MM.1S (cell line): ENCODE measurements around the gene TSPAN8.

Experiments
- DNase-seq: peaks from one replicate; pipeline ENCODE4 v3.0.0-alpha.2; 2015
- H2AFZ ChIP-seq: fragments of 300-600 bp; sonication (generic); 2 replicates; pipeline ENCODE4 v1.6.0; 2016; ENCODE audit warnings: antibody characterized with exemption, low read length
- H3F3A ChIP-seq: fragments of 300-600 bp; sonication (generic); 2 replicates; pipeline ENCODE4 v1.6.1; 2016; ENCODE audit warnings: mild to moderate bottlenecking, antibody characterized with exemption, low read length, moderate library complexity, mixed read lengths; ENCODE audit not compliant: insufficient read depth
- H3K27ac ChIP-seq: fragments of 300-600 bp; sonication (generic); 2 replicates; pipeline ENCODE4 v1.5.1; 2016; ENCODE audit warnings: mild to moderate bottlenecking, low read length
- H3K27me3 ChIP-seq: fragments of 300-600 bp; sonication (generic); replicated peaks from 2 replicates; pipeline ENCODE4 v1.6.0; 2016; ENCODE audit warnings: low read length; ENCODE audit not compliant: insufficient read depth
- H3K36me3 ChIP-seq: fragments of 300-600 bp; sonication (generic); replicated peaks from 2 replicates; pipeline ENCODE4 v1.6.1; 2016; ENCODE audit warnings: mild to moderate bottlenecking, low read length, mixed read lengths; ENCODE audit not compliant: insufficient read depth
- H3K4me1 ChIP-seq: fragments of 300-600 bp; sonication (generic); 2 replicates; pipeline ENCODE4 v1.6.1; 2016; ENCODE audit warnings: low read length, mixed read lengths
- H3K4me2 ChIP-seq: fragments of 300-600 bp; sonication (generic); 2 replicates; pipeline ENCODE4 v1.6.0; 2016; ENCODE audit warnings: low read depth, low read length
- H3K4me3 ChIP-seq: fragments of 300-600 bp; sonication (generic); 2 replicates; pipeline ENCODE4 v1.5.1; 2016; ENCODE audit warnings: low read length, mixed read lengths
- H3K79me2 ChIP-seq: fragments of 300-600 bp; sonication (generic); 2 replicates; pipeline ENCODE4 v1.6.1; 2016; ENCODE audit warnings: mixed run types, low read length, mixed read lengths
- H3K9ac ChIP-seq: fragments of 300-600 bp; sonication (generic); 2 replicates; pipeline ENCODE4 v1.6.1; 2016; ENCODE audit warnings: low read length, mixed read lengths
- H3K9me2 ChIP-seq: fragments of 300-600 bp; sonication (generic); replicated peaks from 2 replicates; pipeline ENCODE4 v1.6.1; 2016; ENCODE audit warnings: mild to moderate bottlenecking, low read length, mixed read lengths; ENCODE audit not compliant: insufficient read depth
- H3K9me3 ChIP-seq: fragments of 300-600 bp; sonication (generic); replicated peaks from 2 replicates; pipeline ENCODE4 v1.6.1; 2016; ENCODE audit warnings: mild to moderate bottlenecking, low read length, mixed read lengths; ENCODE audit not compliant: insufficient read depth
- H4K20me1 ChIP-seq: fragments of 300-600 bp; sonication (generic); 2 replicates; pipeline ENCODE4 v1.6.1; 2016; ENCODE audit warnings: mild to moderate bottlenecking, low read length, moderate library complexity, mixed read lengths; ENCODE audit not compliant: insufficient read depth
- CTCF ChIP-seq: fragments of 300-600 bp; sonication (generic); IDR thresholded peaks from 2 replicates; pipeline ENCODE4 v1.5.1; 2016; ENCODE audit warnings: antibody characterized with exemption, low read length, mixed read lengths
- EZH2 ChIP-seq: fragments of 300-600 bp; sonication (generic); optimal IDR thresholded peaks from 2 replicates; pipeline ENCODE3; 2017; ENCODE audit warnings: low read depth, mild to moderate bottlenecking, antibody characterized with exemption, low read length, mixed read lengths
- EZH2phosphoT487 ChIP-seq: fragments of 300-600 bp; sonication (generic); IDR thresholded peaks from 2 replicates; pipeline ENCODE4 v1.6.1; 2018; ENCODE audit warnings: antibody characterized with exemption, low read length

TSPAN8 gene

DNA sequence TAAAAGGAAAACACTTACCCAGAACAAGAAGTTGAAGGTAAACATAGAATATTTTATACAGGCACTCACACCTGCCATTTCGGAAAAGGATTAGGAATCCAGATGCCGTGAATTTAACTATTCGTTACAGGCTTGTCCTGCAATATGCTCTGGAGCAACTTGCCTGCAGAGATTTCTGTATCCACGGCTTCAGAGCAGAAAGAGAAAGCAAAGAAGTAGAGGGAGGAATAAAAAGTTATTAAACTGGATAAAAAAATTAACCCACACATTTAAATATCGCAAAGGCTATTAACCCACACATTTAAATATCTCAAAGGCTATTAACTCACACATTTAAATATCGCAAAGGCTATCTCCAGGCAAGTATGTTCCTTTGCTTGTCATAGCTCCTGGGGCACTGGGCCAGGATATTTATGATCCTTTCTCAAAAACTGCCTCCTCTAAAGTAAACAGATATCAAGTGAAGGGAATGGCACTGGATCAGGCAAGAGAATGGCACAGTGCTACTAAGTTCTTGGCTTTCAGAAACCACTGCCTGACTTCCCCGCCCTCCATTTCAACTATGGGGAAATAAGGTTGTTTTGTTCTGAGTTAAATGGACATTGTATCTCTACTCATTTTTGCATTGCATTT is at the start of gene TSPAN8:
TSPAN8 (minus strand) TSS at position 399 of the 633 bp plus-strand sequence; CDS start at position 78, 321 bp downstream.
- no peak for DNase-seq
- H3K9me3 ChIP-seq = no peaks in the 10 kb centered on the region
- H3K27me3 ChIP-seq = no peaks in the 10 kb centered on the region
- H2AFZ ChIP-seq = no peak within 1 kb of the TSS
- no peaks in the 10 kb centered on the region for H3F3A ChIP-seq
- TF ChIP-seq CTCF = no peak
- no peak for TF ChIP-seq EZH2phosphoT487
- TF ChIP-seq EZH2 = no peak
- H3K9ac ChIP-seq = no peak within 1 kb of the TSS
- no peaks in the 10 kb centered on the region for H3K79me2 ChIP-seq
- no peak within 1 kb of the TSS for H3K4me2 ChIP-seq
- no peak within 1 kb of the TSS for H3K27ac ChIP-seq
- H3K9me2 ChIP-seq = no peaks in the 10 kb centered on the region
- no peak within 1 kb of the TSS for H3K4me3 ChIP-seq
- H3K36me3 ChIP-seq = no peaks in the 10 kb centered on the region
- no peaks in the 10 kb centered on the region for H3K4me1 ChIP-seq
- H4K20me1 ChIP-seq = no peaks in the 10 kb centered on the region

- Histone ChIP-seq H3K27me3 (no peaks in the 10 kb centered on the region), H3K4me2 (no peak overlapping the region), H3K4me3 (no peak overlapping the region), H3K9ac (no peak overlapping the region), H3K9me2 (no peaks in the 10 kb centered on the region), H3K4me1 (no peaks in the 10 kb centered on the region), H3K79me2 (no peaks in the 10 kb centered on the region), H3K36me3 (no peaks in the 10 kb centered on the region), H3K27ac (no peak overlapping the region), H4K20me1 (no peaks in the 10 kb centered on the region), H3K9me3 (no peaks in the 10 kb centered on the region), H3F3A (no peaks in the 10 kb centered on the region), H2AFZ (no peak overlapping the region)
- no peak for DNase-seq
- TF ChIP-seq CTCF = no peak
- no peak for TF ChIP-seq EZH2phosphoT487
- no peak for TF ChIP-seq EZH2
Observed at GRCh38 chr12:71201136-71201679, 43.4 kb upstream of the TSPAN8 start.

DNA sequence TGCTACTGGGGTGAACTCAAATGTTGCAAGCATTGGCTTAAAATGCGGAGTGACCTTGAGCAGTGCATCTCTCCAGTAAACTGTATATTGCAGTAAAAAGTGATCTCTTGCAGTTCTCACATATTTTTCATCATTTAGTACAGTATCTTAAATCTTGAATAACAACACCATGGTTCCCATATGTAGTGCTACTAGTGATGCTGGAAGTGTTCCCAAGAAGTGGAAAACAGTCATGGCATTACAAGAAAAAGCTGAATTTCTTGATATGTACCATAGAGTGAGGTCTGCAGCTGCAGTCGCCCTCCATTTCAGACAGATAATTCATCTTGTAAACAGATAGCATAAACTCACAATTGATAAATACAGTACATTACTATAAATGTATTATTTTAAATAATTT is 42.9 kb upstream of the TSPAN8 start:
- H3K27me3 ChIP-seq = no peaks in the 10 kb centered on the region
- no peak overlapping the region for H3K4me2 ChIP-seq
- H3K4me3 ChIP-seq = no peak overlapping the region
- no peaks in the 10 kb centered on the region for H4K20me1 ChIP-seq
- no peak overlapping the region for H3K27ac ChIP-seq
- TF ChIP-seq EZH2 (no peak), CTCF (no peak), EZH2phosphoT487 (no peak)
- H3K9me2 ChIP-seq = no peaks in the 10 kb centered on the region
- H2AFZ ChIP-seq = no peak overlapping the region
- H3K9me3 ChIP-seq = no peaks in the 10 kb centered on the region
- H3K4me1 ChIP-seq = no peaks in the 10 kb centered on the region
- H3K9ac ChIP-seq = no peak overlapping the region
- H3K79me2 ChIP-seq = no peaks in the 10 kb centered on the region
- no peak for DNase-seq
- H3K36me3 ChIP-seq = no peaks in the 10 kb centered on the region
- H3F3A ChIP-seq = no peaks in the 10 kb centered on the region
